Anterior cingulate cortex (tissue), 58 donors: ENCODE results near the gene IPMK.
A peak's percentile ranks its signal among the peaks of the same experiment; 100 is the strongest.
"Not testable (repeated sequence)": the region's sequence is repeated elsewhere in the genome, so short reads cannot be mapped to it uniquely, and the experiment has no call there.

ENCODE experiments used
- DNase-seq, 58 donors: peaks; one replicate each; lab custom pipeline; 2025; lab: John Stamatoyannopoulos, UW

The IPMK gene

DNA sequence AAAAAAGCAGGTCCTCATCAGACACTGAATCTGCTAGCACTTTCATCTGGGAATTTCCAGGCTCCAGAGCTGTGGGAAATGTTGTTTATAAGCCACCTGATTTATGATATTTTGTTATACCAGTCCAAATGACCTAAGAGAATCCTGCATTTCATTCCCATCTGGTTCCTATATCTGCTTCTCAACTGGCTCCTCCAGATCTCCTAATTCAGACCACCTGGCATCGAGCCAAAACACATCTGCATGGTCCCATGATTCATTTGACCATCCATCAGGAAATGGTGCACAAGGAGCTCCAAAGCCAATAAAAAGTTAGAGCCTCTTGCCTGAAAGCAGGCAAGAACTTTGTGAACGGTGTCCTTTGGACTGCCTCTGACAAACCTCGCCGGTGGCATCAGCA, 108.9 kb downstream of the IPMK start:
- peak in 1 of 58 donors; percentile 6 for DNase-seq

DNA sequence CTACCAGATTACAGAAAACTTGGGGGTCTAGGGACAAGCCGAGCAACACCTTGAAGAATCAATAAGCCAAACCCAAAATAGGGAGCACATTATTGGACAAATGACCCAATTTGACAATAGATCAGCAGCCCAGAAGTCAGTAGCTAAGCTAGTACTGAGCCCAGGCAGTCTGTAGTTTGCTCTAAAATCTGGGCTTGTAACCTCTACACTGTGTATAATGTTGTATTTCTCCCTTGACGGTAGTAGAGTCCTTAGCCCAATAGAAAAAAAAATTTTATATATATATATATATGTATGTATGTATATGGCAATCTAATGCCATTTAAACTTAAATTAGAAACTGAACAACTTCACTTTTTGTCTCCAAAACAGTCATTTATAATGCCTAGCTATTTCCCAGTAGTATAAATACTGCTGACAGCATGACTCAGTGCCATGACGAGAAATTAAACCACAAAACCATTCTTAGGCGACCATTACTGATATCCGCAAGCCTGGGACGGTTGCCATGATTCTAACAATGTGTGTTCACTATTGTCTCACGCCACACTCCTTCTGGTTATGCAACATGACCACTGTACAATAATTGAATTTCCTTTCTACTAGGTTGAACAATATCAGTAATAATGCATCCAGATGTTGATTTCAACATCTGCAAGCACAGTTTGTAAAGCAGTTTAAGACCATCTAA, 110.5 kb downstream of the IPMK start:
- DNase-seq, result peak in 2 of 58 donors; percentile 1 to 28

DNA sequence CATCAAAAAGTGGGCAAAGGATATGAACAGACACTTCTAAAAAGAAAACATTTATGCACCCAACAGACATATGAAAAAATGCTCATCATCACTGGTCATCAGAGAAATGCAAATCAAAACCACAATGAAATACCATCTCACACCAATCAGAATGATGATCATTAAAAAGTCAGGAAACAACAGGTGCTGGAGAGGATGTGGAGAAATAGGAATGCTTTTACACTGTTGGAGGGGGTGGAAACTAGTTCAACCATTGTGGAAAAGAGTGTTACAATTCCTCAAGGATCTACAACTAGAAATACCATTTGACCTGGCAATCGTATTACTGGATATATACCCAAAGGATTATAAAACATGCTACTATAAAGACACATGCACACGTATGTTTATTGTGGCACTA, 111.8 kb downstream of the IPMK start:
- not testable (repeated sequence) for DNase-seq

DNA sequence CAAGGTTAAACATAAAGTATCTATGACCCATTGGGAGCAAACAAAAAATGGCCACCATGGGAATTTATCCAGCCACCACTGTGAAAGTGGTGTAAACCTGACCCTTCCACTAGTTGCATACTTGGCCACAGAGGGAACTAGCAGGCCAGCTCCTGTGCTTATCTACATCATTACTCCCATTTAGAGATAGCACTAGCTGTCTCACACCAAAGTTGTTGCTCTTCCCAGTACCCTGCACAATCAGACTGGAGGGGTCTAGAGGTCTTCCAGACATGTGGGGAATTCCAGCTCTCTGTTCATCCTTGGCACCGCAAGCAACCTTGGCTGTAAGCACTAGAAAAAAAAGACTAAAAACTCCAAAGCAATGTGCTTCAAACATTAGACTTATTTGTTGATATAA, 113.9 kb downstream of the IPMK start:
- DNase-seq, result no peak

DNA sequence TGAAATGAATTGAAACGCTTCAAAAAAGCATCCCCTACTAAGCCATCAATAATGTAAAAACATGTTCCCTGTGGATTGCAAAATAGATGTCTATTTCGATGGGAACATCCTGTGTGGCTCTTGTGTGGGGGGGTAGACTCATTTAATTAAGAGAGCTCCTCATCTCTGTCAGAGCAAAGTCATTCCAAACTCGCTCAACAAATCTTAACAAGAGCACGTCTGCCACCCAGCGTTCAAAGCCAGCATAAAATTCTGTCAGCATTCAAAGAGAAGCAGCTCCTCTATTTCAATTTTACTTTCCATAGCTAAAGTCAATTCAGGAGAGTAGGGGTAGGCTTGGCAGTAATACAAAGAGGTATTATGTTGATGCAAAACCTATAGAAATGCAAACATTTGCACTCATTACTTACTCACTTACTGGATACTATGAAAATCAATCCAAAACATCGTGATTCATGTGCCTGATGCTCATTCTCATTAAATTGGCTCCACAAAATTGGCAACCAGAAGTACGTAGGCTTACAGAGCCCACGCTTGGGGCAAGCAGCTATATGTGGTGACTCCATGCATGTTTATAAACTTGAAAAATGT, 114.9 kb downstream of the IPMK start:
- DNase-seq, result peak in 52 of 58 donors; percentile 0 to 77 (median 24)

DNA sequence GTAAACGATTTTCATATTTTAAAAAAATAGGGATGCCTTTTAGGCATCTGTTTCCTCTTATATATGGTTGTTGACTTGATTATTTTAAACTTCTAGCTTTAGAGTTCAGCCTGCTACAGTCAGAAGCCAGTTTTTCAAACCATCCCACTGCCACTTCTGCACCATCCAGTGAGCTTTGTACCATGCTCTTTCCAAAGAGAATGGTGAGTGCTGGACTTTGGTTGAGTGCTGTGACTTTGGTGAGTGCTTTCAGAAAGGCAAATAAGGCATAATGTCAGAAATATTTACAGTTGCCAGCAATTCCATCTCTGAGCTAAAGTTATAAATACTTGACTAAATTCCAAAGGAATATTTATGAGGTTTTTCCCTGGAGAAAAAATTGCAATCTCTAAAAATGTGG, 117.4 kb downstream of the IPMK start:
- DNase-seq, result no peak

DNA sequence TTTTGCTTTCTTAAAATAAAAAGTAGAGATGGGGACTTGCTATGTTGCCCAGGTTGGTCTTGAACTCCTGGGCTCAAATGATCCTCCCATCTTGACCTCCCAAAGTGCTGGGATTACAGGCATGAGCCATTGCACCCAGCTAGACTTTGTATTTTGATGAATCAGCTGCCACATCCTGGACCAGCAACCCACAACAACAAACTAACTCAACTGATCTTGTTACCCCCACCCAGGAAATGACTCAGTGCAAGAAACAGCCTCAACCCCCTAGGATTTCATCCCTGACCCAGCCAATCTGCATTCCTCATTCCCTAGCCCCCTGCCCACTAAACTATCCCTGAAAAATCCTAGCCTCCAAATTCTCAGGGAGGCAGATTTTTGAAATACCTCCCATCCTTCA, 123.8 kb downstream of the IPMK start:
- no peak for DNase-seq
